Measurements from ENCODE around the gene JARID2.

- TF ChIP-seq CTCF (conservative IDR thresholded peaks at IDR 0.05 in 1 of 2, IDR thresholded peaks at IDR 0.05 in 1 of 2; ENCODE audit: extremely low read depth in 1 of 2, insufficient read depth in 1 of 2, low read depth in 1 of 2, low read length in 2 of 2) (no peak), EZH2 (IDR thresholded peaks at IDR 0.05; ENCODE audit: borderline replicate concordance, low read length) (no peak)
Measured at GRCh38 chr6:15465212-15465611, 219.3 kb downstream of the JARID2 start.

Data from mammary epithelial cell (primary cell).